HTERT RPE-1 (cell line): ENCODE measurements around the gene RMDN2.
"Not testable (repeated sequence)": the region's sequence is repeated elsewhere in the genome, so short reads cannot be mapped to it uniquely, and the experiment has no call there.

Experiments
- in situ Hi-C: fragments of 300-500 bp; cut with MboI; formaldehyde crosslinking; loops from 4 replicates; pipeline ENCODE4 v1.14.3; 2020; ENCODE audit warnings: low sequenced_read_pairs

Gene RMDN2

DNA sequence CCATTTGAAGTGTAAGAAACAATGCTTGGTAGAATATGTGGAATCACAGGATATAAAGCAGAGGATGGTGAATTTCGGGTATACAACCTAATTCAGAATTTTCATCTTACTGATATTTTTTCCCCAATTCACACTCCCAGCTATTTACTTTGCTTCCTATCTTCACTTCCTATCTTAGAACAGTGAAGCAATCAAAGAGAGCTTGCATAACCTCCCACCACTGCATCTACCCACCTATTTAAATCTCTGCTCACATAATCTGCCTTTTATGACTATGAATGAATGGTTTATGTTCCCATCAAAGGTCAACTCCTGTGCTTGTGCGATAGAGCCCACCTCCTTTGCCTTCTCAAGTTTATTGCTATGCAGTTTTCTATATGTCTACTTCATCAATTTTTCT, 3.3 kb downstream of the RMDN2 start:
- in situ Hi-C loops, result no loop called here

- in situ Hi-C loops, result not testable (repeated sequence)
These were observed 5.3 kb downstream of the RMDN2 start for GRCh38 chr2:37930392-37930791.

DNA sequence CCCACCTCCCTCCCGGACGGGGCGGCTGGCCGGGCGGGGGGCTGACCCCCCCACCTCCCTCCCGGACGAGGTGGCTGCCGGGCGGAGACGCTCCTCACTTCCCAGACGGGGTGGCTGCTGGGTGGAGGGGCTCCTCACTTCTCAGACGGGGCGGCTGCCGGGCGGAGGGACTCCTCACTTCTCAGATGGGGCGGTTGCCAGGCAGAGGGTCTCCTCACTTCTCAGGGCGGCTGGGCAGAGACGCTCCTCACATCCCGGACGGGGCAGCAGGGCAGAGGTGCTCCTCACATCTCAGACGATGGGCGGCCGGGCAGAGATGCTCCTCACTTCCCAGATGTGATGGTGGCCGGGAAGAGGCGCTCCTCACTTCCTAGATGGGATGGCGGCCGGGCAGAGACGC, 7.8 kb downstream of the RMDN2 start:
- in situ Hi-C loops, result not testable (repeated sequence)

GRCh38 chr2:37934591-37935513, 9.8 kb downstream of the RMDN2 start:
- in situ Hi-C loops, result no loop called here

DNA sequence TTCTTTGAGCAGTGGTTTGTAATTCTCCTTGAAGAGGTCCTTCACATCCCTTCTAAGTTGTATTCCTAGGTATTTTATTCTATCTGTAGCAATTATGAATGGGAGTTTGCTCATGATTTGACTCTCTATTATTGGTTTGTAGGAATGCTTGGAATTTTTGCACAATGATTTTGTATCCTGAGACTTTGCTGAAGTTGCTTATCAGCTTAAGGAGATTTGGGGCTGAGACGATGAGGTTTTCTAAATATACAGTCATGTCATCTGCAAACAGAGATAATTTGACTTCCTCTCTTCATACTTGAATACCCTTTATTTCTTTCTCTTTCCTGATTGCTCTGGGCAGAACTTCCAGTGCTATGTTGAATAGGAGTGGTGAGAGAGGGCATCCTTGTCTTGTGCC, 12.5 kb downstream of the RMDN2 start:
- in situ Hi-C loops, result not testable (repeated sequence)

DNA sequence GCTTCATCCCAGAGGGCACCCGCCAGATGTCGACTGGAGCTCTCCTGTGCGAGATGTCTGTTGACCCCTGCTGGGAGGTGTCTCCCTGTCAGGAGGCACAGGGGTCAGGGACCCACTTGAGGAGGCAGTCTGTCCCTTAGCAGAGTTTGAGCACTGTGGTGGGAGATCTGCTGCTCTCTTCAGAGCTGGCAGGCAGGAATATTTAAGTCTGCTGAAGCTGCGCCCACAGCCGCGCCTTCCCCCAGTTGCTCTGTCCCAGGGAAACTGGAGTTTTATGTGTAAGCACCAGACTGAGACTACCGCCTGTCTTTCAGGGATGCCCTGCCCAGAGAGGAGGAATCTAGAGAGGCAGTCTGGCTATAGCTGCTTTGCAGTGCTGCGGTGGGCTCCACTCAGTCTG, 16.2 kb downstream of the RMDN2 start:
- in situ Hi-C loops, result not testable (repeated sequence)

- in situ Hi-C loops, result no loop called here
These were observed 19.2 kb downstream of the RMDN2 start for GRCh38 chr2:37944268-37944667.

- in situ Hi-C loops, result no loop called here
These were observed 22.2 kb downstream of the RMDN2 start for GRCh38 chr2:37947306-37947705.

- in situ Hi-C loops, result not testable (repeated sequence)
These were observed 37.1 kb downstream of the RMDN2 start for GRCh38 chr2:37962018-37962739.

DNA sequence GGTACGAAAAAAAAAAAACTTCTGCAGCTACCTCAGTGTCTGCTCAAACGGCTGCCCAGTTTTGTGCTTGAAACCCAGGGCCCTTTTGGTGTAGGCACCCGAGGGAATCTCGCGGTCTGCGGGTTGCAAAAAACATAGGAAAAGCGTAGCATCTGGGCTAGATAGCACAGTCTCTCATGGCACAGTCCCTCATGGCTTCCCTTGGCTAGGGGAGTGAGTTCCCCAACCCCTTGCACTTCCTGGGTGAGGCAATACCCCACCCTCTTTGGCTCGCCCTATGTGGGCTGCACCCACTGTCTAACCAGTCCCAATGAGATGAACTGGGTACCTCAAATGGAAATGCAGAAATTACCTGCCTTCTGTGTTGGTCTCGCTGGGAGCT, 37.6 kb downstream of the RMDN2 start:
- in situ Hi-C loops, result not testable (repeated sequence)

DNA sequence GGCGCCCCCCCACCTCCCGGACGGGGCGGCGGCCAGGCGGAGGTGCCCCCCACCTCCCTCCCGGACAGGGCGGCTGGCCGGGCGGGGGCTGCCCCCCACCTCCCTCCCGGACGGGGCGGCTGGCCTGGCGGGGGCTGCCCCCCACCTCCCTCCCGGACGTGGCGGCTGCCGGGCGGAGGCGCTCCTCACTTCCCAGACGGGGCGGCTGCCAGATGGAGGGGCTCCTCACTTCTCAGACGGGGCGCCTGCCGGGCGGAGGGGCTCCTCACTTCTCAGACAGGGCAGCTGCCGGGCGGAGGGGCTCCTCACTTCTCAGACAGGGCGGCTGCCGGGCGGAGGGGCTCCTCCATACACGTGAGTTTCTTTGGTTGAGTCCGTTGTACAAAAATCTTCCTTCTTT, 38.8 kb downstream of the RMDN2 start:
- in situ Hi-C loops, result not testable (repeated sequence)

GRCh38 chr2:37966326-37966725, 41.2 kb downstream of the RMDN2 start:
- in situ Hi-C loops, result no loop called here

DNA sequence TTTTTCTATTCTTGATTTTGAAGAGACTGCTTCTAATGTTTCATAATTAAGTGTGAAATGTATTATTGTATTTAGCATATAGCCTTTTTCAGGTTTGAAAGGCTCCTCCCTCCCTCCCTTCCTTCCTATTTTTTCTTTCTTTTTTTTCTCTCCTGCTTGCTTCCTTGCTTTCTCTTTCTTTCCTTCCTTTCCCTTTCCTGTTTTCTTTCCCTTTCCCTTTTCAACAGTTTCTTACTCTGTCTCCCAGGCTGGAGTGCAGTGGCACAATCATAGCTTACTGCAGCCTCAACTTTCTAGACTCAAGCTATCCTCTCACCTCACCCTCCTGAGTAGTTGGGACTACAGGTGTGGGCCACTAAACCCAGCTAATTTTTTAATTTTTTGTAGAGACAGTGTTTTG, 44.6 kb downstream of the RMDN2 start:
- in situ Hi-C loops, result no loop called here

DNA sequence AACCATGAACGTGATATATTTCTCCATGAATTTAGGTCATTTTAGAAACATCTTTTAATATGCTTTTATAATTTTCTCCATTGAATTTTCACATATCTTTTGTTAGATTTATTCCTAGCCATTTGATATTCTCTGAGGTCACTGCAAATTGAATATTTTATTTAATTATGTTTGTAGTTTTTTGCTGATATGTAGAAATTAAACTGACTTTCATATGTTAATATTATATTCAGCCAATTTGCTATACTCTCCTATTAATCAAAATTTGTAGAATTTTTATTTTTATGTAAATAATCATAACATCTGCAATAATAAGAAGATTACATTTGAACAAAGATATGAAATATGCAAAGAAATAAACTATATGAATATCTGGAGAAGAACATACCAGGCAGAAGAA, 46.9 kb downstream of the RMDN2 start:
- in situ Hi-C loops, result no loop called here

- in situ Hi-C loops, result no loop called here
These were observed 48.7 kb downstream of the RMDN2 start for GRCh38 chr2:37973615-37974353.

DNA sequence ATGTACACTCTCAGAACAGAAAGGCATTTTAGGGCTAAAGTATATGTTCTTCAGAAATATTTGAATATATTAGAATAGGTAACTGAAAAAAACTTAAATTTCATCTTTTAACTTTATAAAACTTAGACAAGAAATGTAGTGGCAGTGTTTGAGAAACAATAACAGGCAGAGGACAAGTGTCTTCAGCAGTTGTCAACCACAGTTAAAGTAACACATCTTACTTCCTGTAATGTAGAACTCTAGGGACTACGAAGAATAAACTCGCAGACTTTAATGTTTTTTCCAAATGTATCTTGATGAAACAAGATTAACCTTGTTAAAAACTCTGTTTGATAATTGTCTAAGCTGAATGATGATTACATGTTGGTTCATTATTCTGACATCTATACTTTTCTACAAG, 50.7 kb downstream of the RMDN2 start:
- in situ Hi-C loops, result no loop called here

GRCh38 chr2:37976411-37976810, 51.3 kb downstream of the RMDN2 start:
- in situ Hi-C loops, result no loop called here

DNA sequence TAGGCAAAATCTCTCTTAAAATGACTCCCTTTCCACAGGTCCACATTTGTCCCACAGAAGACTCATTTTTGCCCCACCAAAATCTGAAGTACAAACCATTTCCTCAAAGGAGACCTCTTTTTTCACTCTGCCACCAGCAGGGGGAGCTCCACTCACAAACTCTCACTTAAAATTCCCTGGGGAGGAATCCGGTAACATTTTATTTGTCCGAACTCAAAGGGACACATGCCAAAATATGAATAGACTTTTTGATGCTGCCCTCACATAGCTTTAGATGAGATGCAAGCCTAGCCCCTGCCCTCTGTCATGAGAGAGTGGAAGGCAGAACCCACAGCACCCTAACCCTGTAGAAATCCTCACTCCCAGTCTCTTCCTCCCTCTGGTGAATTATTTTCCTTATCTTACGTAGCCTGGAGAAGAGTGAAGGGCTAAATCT, 57.1 kb downstream of the RMDN2 start:
- in situ Hi-C loops, result no loop called here

DNA sequence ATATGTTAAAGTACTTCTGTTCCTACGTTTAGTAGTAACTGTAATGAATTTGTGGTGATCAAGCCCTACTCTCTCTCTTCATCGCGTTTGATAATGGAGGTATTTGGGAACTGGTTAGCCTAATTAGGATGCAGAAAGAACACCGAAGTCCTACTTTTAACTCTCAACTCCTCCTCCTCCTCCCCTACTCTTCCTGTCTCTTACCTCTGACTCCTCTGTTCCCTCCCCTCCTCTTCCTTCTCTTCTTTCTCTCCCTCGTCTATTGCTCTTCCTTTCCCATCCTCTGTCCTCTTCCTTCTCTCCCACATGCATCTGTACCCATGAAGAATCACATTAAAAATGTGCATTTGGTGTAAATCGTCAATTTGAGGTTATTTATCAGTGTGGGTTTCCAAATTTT, 57.8 kb downstream of the RMDN2 start:
- in situ Hi-C loops, result no loop called here

GRCh38 chr2:37983719-37984118, 58.6 kb downstream of the RMDN2 start:
- in situ Hi-C loops, result no loop called here

GRCh38 chr2:37984176-37984575, 59.1 kb downstream of the RMDN2 start:
- in situ Hi-C loops, result no loop called here
